NCI-H2196 (cell line): ENCODE data around the gene RASGRF2.

Experiments
- DNase-seq: peaks from one replicate; lab custom pipeline; 2025; ENCODE audit not compliant: unreplicated experiment; lab: John Stamatoyannopoulos, UW

The RASGRF2 gene

GRCh38 chr5:80953587-80953986 lies 6.6 kb upstream of the RASGRF2 start:
- DNase-seq = no peak

- no peak for DNase-seq
Observed at GRCh38 chr5:80955082-80955590, 5.0 kb upstream of the RASGRF2 start.

GRCh38 chr5:80956272-80956671 lies 3.9 kb upstream of the RASGRF2 start:
- DNase-seq = no peak

GRCh38 chr5:80957031-80957761 lies 3.0 kb upstream of the RASGRF2 start:
- DNase-seq = peak; percentile 38

- no peak for DNase-seq
Observed at GRCh38 chr5:80958616-80959015, 1.5 kb upstream of the RASGRF2 start.

- DNase-seq = no peak
Observed at GRCh38 chr5:80959138-80959537, 1.0 kb upstream of the RASGRF2 start.

- DNase-seq = no peak
Observed at GRCh38 chr5:80960531-80961375, 590 bp downstream of the RASGRF2 start.

GRCh38 chr5:80961376-80962281 lies 1.5 kb downstream of the RASGRF2 start:
- DNase-seq = no peak

- DNase-seq = no peak
Observed at GRCh38 chr5:80962630-80963520, 2.7 kb downstream of the RASGRF2 start.

GRCh38 chr5:80963521-80963895 lies 3.3 kb downstream of the RASGRF2 start:
- no peak for DNase-seq

GRCh38 chr5:80963966-80964481 lies 3.9 kb downstream of the RASGRF2 start:
- no peak for DNase-seq

- DNase-seq = no peak
Observed at GRCh38 chr5:80964491-80964890, 4.3 kb downstream of the RASGRF2 start.

GRCh38 chr5:80964919-80965318 lies 4.8 kb downstream of the RASGRF2 start:
- no peak for DNase-seq

GRCh38 chr5:80967500-80968181 lies 7.5 kb downstream of the RASGRF2 start:
- DNase-seq = peak; percentile 50

- DNase-seq = no peak
Observed at GRCh38 chr5:80973027-80973426, 12.9 kb downstream of the RASGRF2 start.

- no peak for DNase-seq
Observed at GRCh38 chr5:80975065-80975464, 14.9 kb downstream of the RASGRF2 start.

GRCh38 chr5:80976985-80977384 lies 16.8 kb downstream of the RASGRF2 start:
- DNase-seq = no peak

- DNase-seq = no peak
Observed at GRCh38 chr5:80977764-80978163, 17.6 kb downstream of the RASGRF2 start.

GRCh38 chr5:80978772-80979317 lies 18.7 kb downstream of the RASGRF2 start:
- DNase-seq = no peak
